GM19467 (cell line): Measurements from ENCODE around the gene CD69.

Source experiments
- ATAC-seq: cut with Tn5 transposase; IDR thresholded peaks from one replicate; pipeline ENCODE4 v1.9.1; 2021; ENCODE audit warnings: mild to moderate bottlenecking, moderate library complexity; ENCODE audit not compliant: unreplicated experiment

CD69 gene

DNA sequence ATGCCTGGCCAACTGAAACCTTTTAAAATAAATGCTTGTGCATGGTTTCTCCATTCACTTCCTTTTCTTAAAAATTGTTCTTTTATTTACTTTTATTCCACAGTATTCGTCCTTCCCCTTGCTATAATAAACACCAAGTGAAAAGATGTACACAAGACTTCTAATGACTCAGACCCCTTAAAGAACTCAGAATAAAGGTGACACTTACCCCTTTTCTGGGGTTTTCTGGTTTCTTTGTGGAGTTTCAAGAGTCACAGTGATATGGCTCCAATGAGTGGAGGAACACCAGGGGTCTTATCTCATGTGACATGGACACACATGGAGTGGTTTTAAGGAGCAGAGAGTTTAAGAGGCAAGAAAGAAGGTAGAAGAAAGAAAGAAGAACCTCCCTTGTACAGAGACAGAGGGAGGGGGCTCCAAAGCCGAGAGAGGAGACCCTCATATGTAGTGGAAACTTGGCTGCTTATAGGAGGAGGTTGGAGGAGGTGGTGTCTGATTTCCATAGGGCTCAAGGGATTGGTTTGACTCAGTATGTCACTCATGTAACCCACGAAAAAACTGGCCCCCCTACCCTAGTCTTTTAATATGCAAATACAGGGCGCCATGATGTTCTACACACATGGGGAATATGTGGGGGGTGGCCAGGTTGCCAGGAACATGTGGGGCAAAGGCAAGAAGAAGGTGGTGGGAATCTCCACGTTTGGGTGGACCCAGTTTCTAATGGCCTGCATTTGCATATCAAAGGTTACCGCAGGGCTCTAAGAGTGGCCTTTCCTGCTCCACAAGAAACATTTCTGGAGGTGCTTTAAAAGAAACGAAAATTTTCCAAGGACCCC lies 22.1 kb upstream of the CD69 start:
- ATAC-seq = no peak

DNA sequence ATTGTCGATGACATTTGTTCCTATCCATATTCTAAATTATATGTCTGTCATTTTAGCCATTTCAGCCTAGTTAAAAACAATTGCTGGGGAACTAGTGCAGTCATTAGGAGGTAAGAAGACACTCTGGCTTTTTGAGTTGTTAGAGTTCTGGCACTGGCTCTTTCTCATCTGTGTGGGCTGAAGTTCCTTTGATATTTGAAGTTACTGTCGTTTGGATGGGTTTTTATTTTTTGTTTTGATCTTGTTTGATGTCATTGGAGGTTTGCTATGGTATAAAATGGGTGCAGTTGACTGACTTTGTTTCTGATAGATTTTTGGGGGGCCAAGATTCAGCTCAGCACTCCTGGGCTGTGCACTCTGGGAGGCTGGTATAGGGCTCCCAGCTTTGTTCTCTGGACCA lies 20.7 kb upstream of the CD69 start:
- ATAC-seq = no peak

DNA sequence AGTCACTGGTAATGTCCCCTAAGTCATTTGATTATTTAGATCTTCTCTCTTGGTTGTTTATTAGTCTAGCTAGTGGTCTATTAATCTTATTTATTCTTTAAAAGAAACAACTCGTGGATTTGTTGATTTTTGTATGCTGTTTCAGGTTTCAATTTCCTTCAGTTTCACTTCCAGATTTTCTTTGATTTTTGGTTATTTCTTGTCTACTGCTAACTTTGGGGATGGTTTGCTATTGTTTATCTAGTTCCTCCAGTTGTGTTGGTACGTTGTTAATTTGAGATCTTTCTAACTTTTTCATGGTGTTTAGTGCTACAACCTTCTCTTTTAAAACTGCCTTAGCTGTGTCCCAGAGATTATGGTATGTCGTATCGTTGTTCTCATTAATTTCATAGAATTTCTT lies 18.5 kb upstream of the CD69 start:
- no peak for ATAC-seq

DNA sequence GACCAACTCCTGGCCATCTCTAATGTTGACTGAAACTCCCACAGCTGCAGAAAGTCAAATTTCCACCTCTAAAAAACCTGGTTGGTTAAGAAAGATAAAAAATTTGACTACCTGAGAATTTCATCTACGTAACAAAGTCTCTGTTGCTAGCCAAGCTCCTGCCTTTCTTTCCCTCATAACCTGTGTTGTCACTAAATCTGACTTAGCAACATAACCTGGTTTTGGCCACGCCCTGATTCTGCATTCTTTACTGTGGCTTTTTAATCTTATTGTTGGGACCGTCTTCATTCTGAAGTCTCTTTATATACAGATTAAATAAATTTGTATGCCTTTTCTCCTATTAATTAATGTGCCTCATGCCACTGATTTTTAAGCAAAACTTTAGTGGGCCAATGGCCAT lies 16.1 kb upstream of the CD69 start:
- no peak for ATAC-seq

DNA sequence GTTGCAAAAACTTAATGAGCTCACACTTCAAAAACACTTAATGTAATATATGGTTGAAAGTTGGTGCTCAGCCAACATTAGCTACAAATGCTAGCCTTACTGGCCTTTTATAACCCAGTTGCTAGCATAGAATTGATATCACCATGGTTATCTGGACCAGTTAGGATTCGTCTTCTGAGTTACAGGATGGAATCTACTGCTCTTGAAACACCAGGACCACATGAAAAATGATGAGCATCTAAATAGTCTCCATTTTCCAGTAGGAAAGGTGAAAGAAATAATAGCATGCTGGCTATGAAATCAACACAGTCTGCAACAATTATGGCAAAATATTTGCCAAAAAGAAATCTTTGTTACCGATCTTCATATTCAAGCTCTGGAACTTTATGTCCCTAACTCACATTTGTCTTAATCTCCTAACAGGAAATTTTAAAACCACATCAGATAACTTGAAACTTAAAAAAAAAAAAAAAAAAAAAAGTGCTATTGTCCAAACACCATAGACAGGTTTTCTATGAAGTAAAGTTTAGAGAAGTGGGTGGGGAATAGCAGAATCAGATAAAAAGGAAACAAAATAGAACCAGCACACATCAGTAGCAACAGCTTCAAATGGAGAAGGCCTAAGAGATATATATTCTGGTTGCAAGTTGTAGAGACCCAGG lies 12.6 kb upstream of the CD69 start:
- ATAC-seq = no peak

DNA sequence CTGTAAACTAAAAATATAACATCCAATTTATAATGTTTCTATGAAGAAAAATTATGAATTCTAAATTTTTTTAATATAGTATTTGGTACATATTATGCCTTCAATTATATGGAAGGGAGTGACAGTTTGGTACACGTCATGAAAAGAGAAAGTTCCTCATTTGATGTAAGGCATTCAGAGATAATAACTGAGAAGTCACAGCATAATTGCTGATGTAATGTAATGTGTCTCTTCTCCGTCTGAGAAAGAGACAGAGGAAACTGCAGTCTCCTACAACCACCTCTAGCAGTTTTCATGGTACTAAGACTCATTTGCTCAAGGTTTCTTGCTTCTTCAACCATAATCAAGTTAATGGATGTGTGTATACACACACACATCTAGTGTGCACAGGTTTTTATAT lies 2.3 kb upstream of the CD69 start:
- ATAC-seq = no peak

DNA sequence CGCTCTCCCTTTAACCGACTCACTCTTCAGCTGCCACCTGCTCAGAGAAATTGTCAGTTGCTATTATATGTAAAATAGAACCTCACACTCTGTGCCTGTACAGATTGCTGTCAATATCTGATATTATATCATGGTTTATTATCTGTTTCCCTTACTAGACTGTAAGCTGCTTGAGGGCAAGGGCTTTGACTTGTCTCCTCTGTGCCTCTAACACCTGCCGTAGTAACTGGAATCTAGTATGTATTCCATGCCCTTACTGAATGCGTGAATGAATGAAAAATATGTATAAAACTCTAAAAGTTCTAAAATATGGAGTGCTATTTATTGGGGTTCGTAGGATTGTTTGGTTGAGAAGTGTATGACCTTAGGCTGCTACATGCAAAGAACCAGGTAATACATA lies 1.7 kb upstream of the CD69 start:
- no peak for ATAC-seq

DNA sequence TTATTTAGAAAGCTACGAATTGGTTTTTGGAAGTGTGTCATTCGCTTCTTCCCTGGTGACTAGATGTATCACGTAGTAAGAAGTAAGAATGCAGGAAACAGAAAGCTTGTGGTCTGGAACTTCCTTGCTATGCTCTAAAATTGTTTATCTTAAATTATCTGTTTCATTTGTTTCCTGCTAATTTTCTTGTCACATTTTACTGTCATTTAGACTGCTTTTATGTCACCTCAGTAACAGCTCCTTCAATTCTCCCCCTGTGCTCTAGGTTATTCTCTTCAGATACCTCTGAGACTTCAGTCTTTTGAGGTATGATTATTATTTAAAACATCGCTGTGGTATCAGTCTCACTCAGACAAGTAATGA lies 699 bp upstream of the CD69 start:
- no peak for ATAC-seq

DNA sequence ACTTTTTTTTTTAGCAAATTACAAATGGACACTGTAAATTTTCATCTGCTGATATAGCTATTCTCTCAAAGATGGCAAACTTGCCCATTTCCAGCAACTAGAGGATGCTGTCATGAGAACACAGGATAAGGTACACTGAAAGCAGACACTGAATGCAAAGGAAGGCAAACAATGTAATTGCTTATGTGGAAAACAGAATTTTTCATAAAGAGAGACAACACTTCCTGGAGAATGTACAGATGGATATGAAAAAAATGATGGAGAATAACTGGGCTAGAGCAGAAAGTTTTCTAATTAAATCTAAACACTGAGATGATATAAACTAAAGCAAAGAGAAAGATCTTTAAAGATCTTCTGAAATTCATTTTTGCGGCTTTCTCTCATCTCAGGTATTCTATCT lies 581 bp downstream of the CD69 start:
- no peak for ATAC-seq

DNA sequence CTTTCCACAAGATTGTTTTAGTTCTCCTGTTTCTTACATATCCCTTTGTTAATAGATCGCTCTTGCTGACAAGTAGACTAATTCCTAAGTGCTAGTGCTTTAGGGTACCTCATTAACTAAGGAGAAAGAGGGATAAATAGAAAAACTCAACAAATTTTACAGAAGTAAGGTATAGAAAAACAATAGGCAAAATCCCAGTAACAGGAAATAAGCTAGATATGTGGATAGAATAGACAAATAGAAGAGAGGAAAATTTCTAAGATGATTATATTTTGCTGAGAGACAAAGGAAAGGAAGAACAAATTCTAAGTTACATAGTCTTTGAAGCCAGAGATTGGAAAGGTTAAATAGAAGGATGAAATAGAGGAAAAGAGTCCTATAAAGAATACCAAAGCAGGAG lies 1.0 kb downstream of the CD69 start:
- no peak for ATAC-seq

DNA sequence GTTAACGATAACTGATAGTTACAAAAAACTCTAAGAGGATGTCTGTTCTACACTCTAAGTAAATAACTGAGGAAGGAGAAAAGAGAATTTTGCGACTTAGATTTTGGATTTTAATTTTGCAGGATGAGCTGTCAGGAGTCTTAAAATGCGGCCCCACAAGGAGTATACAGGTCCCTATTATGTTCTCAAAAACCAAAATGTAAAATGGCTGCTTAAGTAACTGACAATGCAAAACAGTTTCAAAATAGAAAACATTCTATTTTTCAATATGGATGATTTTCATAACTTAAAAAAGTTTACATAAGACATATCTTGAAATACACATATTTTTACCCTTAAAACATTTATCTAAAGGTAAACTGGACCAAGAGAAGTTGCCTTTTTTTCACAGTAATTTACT lies 2.6 kb downstream of the CD69 start:
- ATAC-seq = no peak

DNA sequence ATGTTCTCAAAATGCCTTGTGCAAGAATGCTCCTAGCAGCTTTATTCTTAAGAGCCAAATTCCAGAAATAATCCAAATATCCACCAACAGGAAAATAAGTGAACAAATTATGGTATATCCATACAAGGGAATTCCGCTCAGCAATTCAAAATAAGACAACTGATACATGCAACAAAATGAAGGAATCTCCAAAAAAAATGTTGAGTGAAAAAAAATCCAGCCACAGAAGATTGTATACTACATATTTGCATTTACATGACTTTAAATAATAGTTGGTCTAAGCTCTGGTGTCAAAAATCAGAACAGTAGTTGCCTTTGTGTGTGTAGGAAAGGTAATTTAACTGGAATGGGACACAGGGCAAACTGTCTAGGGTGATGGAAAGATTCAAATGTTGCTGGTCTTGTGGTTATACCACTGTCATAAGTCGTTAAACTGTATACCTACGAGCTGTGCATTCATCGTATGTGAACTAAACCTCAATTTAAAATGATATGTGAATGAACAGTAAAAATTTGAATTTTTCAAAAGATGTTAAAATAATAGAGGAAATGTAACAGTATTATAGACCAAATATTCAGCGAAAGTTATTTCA lies 3.2 kb downstream of the CD69 start:
- no peak for ATAC-seq

DNA sequence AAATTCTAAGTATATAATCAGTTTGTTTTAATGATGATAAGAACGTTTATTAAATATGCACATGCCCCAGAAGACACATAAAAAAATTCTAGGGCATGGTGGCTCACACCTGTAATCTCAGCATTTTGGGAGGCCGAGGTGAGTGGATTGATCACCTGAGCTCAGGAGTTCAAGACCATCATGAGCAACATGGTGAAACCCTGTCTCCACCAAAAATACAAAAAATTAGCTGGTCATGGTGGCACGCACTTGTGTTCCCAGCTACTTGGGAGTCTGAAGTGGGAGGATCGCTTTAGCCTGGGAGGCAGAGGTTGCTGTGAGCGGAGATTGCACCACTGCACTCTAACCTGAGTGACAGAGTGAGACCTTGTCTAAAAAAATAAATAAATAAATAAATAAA lies 4.0 kb downstream of the CD69 start:
- ATAC-seq = no peak

DNA sequence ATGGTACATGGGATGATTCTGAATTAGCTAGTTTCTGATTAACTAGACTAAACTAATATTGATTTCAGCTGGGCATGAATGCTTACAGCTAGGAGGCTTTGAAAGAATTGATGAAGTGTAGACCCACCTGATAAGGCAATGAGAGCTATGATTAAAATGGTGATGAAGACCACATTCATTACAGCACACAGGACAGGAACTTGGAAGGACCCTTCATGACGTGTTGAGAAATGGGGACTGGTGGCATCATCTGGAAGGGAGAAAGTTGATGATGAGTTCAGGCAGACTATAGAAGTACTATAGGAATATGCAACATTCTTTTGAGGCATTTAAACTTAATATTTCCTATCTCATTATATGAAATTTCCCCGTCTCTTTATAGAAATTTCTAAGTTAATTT lies 4.5 kb downstream of the CD69 start:
- no peak for ATAC-seq

DNA sequence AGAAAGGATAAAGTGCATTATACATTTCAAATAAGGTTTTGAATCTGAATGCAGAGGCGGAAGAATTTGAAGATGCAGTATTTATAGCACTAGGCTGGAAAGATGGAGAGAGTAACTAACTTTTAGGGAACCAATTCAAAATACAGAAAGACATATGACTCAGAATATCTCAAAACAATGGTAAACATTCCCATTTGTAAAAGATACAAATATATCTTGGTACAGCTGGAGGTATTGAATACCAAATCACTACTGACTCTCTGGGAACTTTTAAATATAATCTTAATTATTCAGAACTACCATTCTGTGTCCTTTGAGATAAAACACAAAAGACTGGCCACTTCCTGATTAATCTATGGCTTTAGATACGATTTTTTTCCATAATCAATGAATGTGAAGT lies 5.1 kb downstream of the CD69 start:
- ATAC-seq = no peak

DNA sequence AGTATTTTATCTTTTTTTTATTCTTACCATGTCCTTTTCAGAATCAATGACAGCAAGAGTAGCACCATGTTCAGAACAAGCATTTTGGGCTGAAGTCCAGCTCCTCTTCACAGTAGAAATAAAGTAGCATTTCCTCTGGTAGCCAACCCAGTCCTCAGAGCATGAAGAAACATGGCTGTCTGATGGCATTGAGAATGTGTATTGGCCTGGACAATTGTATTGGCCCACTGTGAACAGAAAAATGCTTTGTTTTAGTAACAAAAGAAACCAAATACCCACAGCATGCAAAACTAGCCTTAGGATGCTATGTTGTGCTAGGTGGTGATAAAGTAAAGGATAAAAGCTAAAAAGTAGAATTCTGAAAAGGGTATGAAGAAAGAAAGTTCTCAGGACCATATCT lies 5.7 kb downstream of the CD69 start:
- ATAC-seq = no peak

DNA sequence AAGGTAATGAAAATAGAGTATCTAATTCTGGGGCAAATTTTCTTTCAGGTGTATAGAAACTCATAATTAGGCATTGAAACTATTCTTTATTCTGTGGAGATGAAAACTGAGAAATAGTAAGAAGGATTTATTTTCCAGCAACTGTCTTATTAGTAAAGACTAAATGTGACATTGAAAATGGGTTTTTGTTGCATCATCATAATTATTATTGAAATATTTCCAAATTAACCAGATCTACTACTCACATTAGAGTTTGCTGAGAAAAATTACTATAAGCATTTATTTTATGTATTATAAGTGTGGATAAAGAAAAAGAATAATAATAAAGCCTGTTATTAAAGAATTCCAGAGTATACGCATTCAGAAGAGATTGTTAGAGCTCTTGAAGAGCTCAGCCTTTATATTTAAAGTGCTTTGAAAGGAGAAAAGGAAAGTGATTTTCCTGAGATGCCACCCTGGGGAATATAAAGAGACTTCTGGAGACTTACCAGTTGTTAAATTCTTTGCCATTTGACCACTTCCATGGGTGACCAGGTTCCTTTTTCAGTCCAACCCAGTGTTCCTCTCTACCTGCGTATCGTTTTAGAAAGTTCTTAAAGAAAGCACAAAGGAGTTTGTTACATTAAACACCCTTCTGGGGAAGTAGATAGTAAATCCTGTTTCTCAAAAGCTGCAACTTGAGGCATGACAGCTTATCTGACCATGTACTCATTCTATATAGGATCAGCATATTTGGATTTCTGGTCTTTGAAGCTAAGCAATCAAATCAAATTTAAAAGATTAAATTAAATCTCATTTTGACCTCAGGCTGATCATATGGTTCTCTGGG lies 6.4 kb downstream of the CD69 start:
- no peak for ATAC-seq

DNA sequence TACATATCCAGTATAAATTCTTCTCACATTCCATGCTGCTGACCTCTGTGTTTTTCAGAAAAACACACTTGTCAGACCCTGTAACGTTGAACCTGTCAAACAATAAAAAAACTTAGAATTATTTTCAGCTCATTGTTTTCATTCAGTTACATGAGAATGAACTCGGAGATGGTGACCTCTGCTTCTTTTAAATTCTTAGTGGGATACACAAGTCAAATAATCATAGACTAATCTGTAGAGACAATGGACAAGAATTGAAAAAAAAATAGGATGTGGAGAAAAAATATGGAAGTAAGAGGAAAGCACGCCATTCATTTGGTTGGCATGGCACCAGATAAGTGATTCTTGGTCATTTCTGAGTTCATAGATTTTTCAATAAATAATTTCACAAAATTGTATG lies 7.2 kb downstream of the CD69 start:
- no peak for ATAC-seq

DNA sequence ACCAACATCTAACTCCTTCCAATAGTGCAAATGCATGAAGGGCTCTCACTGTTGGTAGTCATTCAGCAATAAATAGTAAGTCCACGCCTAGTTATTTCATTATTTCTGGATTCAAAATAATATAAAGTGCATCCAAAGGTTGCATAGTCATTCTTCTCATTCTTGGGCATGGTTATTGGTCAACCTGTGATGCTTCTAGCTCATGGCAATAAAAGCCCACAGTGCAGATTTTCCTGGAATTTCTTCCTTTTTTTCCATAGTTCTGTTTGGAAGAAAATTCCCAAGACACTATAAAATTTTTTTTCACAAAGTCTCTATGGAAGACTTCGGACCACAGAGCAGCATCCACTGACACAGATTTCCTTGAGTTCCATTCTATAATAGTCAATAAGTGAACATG lies 7.6 kb downstream of the CD69 start:
- no peak for ATAC-seq

DNA sequence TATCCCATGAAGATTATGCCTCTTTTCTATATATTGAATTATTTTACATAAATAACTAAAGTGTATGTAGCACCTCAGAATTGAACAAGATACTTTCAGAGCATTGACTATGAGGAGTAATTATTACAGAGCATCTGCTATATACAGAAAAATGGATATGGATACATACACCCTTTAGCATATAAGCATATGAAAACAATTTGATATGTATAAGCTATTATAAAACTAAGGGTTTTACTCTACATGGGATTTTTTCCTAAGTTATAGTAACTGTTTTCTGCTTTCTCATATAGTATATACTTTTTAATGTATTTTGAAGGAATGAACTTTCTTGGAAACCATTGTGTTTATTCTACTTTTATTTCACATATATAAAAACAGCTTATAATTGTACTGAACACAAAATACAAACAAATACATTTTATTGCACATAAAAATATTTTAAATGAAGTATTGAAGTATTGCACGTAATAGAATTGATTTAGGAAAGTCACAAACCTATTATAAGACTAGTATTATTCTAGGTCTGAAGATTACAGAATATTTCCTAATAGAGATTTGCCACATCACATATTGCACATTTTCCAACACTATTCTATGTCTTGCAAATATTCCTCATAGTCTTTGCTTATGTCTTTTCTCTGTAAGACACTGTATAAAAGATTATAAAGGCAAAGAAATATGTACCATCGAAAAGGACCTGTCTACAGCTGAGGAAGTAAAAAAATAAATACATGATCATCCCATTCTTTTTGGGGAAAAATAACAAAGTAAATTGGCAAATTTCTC lies 8.4 kb downstream of the CD69 start:
- no peak for ATAC-seq
